Measurements from ENCODE around the gene ABI3. TPM values are rescaled to one million over a fixed set of nuclear protein-coding genes. Genes with fewer than 3 reads are reported as not detected.

Gene ABI3
- total and polyA plus RNA-seq, 9 of the 15 experiments (the other 6 are each of a cell fraction or from before 2014, with no cell fraction given) = not detected

GRCh38 chr17:49241692-49242397, 31.3 kb downstream of the ABI3 start (continued):
- TF ChIP-seq RERE (CRISPR knock-in tag; IDR thresholded peaks at IDR 0.05; ENCODE audit: borderline replicate concordance) (no peak), CTBP1 (IDR thresholded peaks at IDR 0.05; ENCODE audit: borderline replicate concordance) (peak; percentile 77; the same call in 1 of the 2 replicates), SOX6 (IDR thresholded peaks at IDR 0.05) (0 out of 2 replicates have a peak, but pooled peaks have one; percentile 31), NRF1 (conservative IDR thresholded peaks at IDR 0.05 in 1 of 2, IDR thresholded peaks at IDR 0.05 in 1 of 2) (no peak), CEBPB (tag; IDR thresholded peaks at IDR 0.05) (no peak), ZNF175 (CRISPR knock-in tag; IDR thresholded peaks at IDR 0.05; ENCODE audit: low read depth) (no peak)

Measured in K562 (cell line).